Measurements from ENCODE around the gene FCN3. TPM values are rescaled to one million over a fixed set of nuclear protein-coding genes. Genes with fewer than 3 reads are reported as not detected.

The FCN3 gene
- total and polyA plus RNA-seq, 2 of the 4 experiments (the other 2 are of a cell fraction): not detected

DNA sequence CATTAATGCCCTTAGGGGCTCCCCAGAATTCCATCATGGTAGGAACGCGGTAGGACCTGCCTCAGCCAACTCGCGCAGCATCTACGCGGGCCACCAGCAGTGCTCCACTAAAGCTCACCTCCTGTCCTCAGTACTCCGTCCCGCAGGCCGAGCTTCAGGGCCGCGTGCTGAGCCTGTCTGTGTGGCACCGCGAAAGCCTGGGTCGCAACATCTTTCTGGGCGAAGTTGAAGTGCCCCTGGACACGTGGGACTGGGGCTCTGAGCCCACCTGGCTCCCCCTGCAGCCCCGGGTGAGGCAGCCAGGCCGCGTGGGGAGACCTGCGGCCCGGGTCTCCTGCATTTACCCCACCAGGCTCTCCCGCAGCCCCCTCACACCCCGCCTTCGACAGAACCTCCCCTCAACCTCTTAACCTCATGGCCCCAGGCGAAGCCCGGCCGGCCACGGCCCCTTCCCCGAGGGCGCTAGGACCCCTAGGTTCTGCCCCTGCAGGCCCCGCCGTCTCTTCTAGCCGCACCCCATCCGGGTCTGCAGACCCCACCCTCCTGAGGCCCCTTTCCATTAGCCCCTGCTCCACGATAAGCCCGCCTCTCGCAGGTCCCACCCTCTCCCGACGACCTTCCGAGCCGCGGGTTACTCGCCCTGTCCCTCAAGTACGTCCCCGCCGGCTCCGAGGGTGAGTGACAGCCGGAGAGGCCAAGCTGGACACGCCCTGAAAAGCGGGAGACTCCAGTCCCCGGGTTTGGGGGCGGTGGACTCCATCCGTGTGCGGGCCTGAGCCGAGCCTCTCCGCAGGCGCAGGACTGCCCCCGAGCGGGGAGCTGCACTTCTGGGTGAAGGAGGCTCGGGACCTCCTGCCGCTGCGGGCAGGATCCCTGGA is 23.7 kb downstream of the FCN3 start:
- TF ChIP-seq RAD21 (IDR thresholded peaks at IDR 0.05; ENCODE audit: low read length): no peak
- no peak for TF ChIP-seq RCOR1 (IDR thresholded peaks at IDR 0.05; ENCODE audit: insufficient replicate concordance, low read length)
- TF ChIP-seq, protein P1, sequence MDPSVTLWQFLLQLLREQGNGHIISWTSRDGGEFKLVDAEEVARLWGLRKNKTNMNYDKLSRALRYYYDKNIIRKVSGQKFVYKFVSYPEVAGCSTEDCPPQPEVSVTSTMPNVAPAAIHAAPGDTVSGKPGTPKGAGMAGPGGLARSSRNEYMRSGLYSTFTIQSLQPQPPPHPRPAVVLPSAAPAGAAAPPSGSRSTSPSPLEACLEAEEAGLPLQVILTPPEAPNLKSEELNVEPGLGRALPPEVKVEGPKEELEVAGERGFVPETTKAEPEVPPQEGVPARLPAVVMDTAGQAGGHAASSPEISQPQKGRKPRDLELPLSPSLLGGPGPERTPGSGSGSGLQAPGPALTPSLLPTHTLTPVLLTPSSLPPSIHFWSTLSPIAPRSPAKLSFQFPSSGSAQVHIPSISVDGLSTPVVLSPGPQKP (IDR thresholded peaks at IDR 0.05; ENCODE audit: borderline replicate concordance, low read depth, low read length): no peak
- TF ChIP-seq FOS (IDR thresholded peaks at IDR 0.05; ENCODE audit: low read depth, low read length): no peak
- TF ChIP-seq SMC3 (IDR thresholded peaks at IDR 0.05; ENCODE audit: low read depth, low read length): no peak
- TF ChIP-seq, protein P2, sequence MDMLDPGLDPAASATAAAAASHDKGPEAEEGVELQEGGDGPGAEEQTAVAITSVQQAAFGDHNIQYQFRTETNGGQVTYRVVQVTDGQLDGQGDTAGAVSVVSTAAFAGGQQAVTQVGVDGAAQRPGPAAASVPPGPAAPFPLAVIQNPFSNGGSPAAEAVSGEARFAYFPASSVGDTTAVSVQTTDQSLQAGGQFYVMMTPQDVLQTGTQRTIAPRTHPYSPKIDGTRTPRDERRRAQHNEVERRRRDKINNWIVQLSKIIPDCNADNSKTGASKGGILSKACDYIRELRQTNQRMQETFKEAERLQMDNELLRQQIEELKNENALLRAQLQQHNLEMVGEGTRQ (IDR thresholded peaks at IDR 0.05; ENCODE audit: low read depth, low read length): no peak
- no peak for TF ChIP-seq RFX5 (IDR thresholded peaks at IDR 0.05; ENCODE audit: low read depth, low read length)
- no peak overlapping the region for H4K91ac ChIP-seq (ENCODE audit: insufficient read depth, low read depth, low read length)
- H3K4me1 ChIP-seq (ENCODE audit: control insufficient read depth, insufficient read depth, low read length): peaks cover 6% of the 10 kb centered on the region; the same call in 1 of the 2 replicates
- H3K9me3 ChIP-seq (ENCODE audit: control insufficient read depth, insufficient read depth, low read length): no peaks in the 10 kb centered on the region
- H3K18ac ChIP-seq (ENCODE audit: low read depth, low read length): no peak overlapping the region
- no peak overlapping the region for H2BK15ac ChIP-seq (ENCODE audit: low read depth, low read length)
- H3K36me3 ChIP-seq (ENCODE audit: control insufficient read depth, insufficient read depth, low read length): peaks cover 9% of the 10 kb centered on the region
- in situ Hi-C loops (cut with MboI; ENCODE audit: low sequenced_read_pairs) (no loop called here), intact Hi-C loops (cut with micrococcal nuclease) (no loop called here), dilution Hi-C loops (cut with HindIII; ENCODE audit: low sequenced_read_pairs, unreplicated experiment) (no loop called here)
- DNase-seq (no peak), ATAC-seq (ENCODE audit: low read depth) (no peak)
- no peak overlapping the region for H3K4me3 ChIP-seq (ENCODE audit: insufficient read depth, low read depth, low read length)
- H2AK5ac ChIP-seq (ENCODE audit: low read depth, low read length): no peak overlapping the region
- CTCF ChIA-PET: no interaction called here
- H2AFZ ChIP-seq (replicated peaks; ENCODE audit: low read length, poor library complexity): peak overlapping the region; percentile 33
- no peaks in the 10 kb centered on the region for H3K79me1 ChIP-seq (ENCODE audit: low read depth in 1 of 2, low read length in 2 of 2)
- no peaks in the 10 kb centered on the region; the same call in 1 of the 2 replicates for H3K27me3 ChIP-seq (ENCODE audit: control insufficient read depth, insufficient read depth, low read length)
- H2BK5ac ChIP-seq (ENCODE audit: low read depth, low read length, poor library complexity, severe bottlenecking): no peak overlapping the region
- no peak overlapping the region for H2BK120ac ChIP-seq (ENCODE audit: low read depth, low read length)
- no peak overlapping the region for H3K4me2 ChIP-seq (ENCODE audit: low read depth, low read length)
- WGBS, 2 experiments (ENCODE audit: extremely low coverage in 2 of 2, insufficient read length in 1 of 2): 36% methylated on average over 24 of the region's 62 CpGs; no CpG with 5 or more reads in 1 of the 2 experiments
- H3K9ac ChIP-seq (ENCODE audit: low read depth, low read length): no peak overlapping the region
- no TSS peak for BruUV-seq (replicated peaks)
- no peak overlapping the region for H3K4ac ChIP-seq (ENCODE audit: low read depth, low read length)
- no peak overlapping the region for H2BK20ac ChIP-seq (ENCODE audit: low read depth, low read length)
- POLR2A ChIA-PET (ENCODE audit: unreplicated experiment): no interaction called here
- no peak overlapping the region for H3K14ac ChIP-seq (replicated peaks; ENCODE audit: low read depth, low read length)
- no peak overlapping the region for H2AK9ac ChIP-seq (replicated peaks; ENCODE audit: low read depth, low read length, poor library complexity)
- H4K8ac ChIP-seq (ENCODE audit: low read depth in 2 of 2, low read length in 2 of 2): no peak overlapping the region
- no peak overlapping the region for H4K5ac ChIP-seq (ENCODE audit: low read depth, low read length)
- H3K23ac ChIP-seq (ENCODE audit: low read depth, low read length): no peak overlapping the region
- H3K9me1 ChIP-seq (ENCODE audit: insufficient read depth, low read length): no peaks in the 10 kb centered on the region; the same call in 1 of the 2 replicates
- H4K20me1 ChIP-seq (ENCODE audit: insufficient read depth, low read length): no peaks in the 10 kb centered on the region
- no peak overlapping the region for H3K56ac ChIP-seq (ENCODE audit: extremely low read depth, insufficient read depth, low read length)
- H3K27ac ChIP-seq (ENCODE audit: insufficient read depth, low read length): no peak overlapping the region
